OCI-LY1 (cell line): ENCODE measurements around the gene SEMA5A.

Source experiments
- H2AFZ ChIP-seq: fragments of 200-600 bp; sonication (generic), shearing (Covaris generic); 2 replicates; pipeline ENCODE4 v1.6.0; 2014; ENCODE audit warnings: antibody characterized with exemption, mild to moderate bottlenecking, low read length
- H3F3A ChIP-seq: fragments of 200-600 bp; sonication (generic), shearing (Covaris generic); 2 replicates; pipeline ENCODE4 v1.6.0; 2014; ENCODE audit warnings: mild to moderate bottlenecking, antibody characterized with exemption, low read length, moderate library complexity; ENCODE audit not compliant: insufficient read depth
- H3K27ac ChIP-seq: fragments of 200-600 bp; sonication (generic); 2 replicates; pipeline ENCODE4 v1.5.1; 2014; ENCODE audit warnings: low read length, mixed run types, mild to moderate bottlenecking, low read depth; ENCODE audit not compliant: poor library complexity, severe bottlenecking
- H3K27me3 ChIP-seq: fragments of 200-600 bp; sonication (generic); 2 replicates; pipeline ENCODE4 v1.6.0; 2014; ENCODE audit warnings: antibody characterized with exemption, mild to moderate bottlenecking, low read length, moderate library complexity; ENCODE audit not compliant: insufficient read depth
- H3K36me3 ChIP-seq: fragments of 200-600 bp; sonication (generic); 2 replicates; pipeline ENCODE4 v1.6.1; 2014; ENCODE audit warnings: mild to moderate bottlenecking, antibody characterized with exemption, low read length, moderate library complexity, mixed read lengths; ENCODE audit not compliant: insufficient read depth
- H3K4me1 ChIP-seq: fragments of 200-600 bp; sonication (generic); 2 replicates; pipeline ENCODE4 v1.5.1; 2014; ENCODE audit warnings: mild to moderate bottlenecking, low read length, moderate library complexity; ENCODE audit not compliant: insufficient read depth, severe bottlenecking
- H3K4me2 ChIP-seq: fragments of 200-600 bp; sonication (generic), shearing (Covaris generic); 2 replicates; pipeline ENCODE4 v1.6.1; 2014; ENCODE audit warnings: low read length
- H3K4me3 ChIP-seq: fragments of 200-600 bp; sonication (generic); 2 replicates; pipeline ENCODE4 v1.5.1; 2014; ENCODE audit warnings: low read length, low read depth, mild to moderate bottlenecking, mixed read lengths; ENCODE audit not compliant: poor library complexity, severe bottlenecking
- H3K79me2 ChIP-seq: fragments of 200-600 bp; shearing (Covaris generic); 2 replicates; pipeline ENCODE4 v1.6.1; 2016; ENCODE audit warnings: mixed run types, low read length, mixed read lengths; ENCODE audit not compliant: insufficient read depth
- H3K9ac ChIP-seq: fragments of 200-600 bp; sonication (generic), shearing (Covaris generic); 2 replicates; pipeline ENCODE4 v1.6.1; 2014; ENCODE audit warnings: mild to moderate bottlenecking, low read length, mixed read lengths
- H3K9me2 ChIP-seq: fragments of 200-600 bp; sonication (generic), shearing (Covaris generic); 2 replicates; pipeline ENCODE4 v1.6.1; 2014; ENCODE audit warnings: low read depth, mild to moderate bottlenecking, low read length, mixed read lengths
- H3K9me3 ChIP-seq: fragments of 200-600 bp; shearing (Covaris generic); 2 replicates; pipeline ENCODE4 v1.6.1; 2014; ENCODE audit warnings: low read length, mixed read lengths
- H4K20me1 ChIP-seq: fragments of 200-600 bp; sonication (generic), shearing (Covaris generic); 2 replicates; pipeline ENCODE4 v1.6.0; 2016; ENCODE audit warnings: mild to moderate bottlenecking, low read length; ENCODE audit not compliant: insufficient read depth
- CTCF ChIP-seq: fragments of 200-600 bp; sonication (generic), shearing (Covaris generic); IDR thresholded peaks from 2 replicates; pipeline ENCODE4 v1.5.1; 2017; ENCODE audit warnings: mild to moderate bottlenecking, antibody characterized with exemption, low read length, moderate library complexity, mixed read lengths
- EZH2 ChIP-seq: fragments of 200-600 bp; sonication (generic), shearing (Covaris generic); IDR thresholded peaks from 2 replicates; pipeline ENCODE4 v1.8.0; 2017; ENCODE audit warnings: borderline replicate concordance, mixed run types, mild to moderate bottlenecking, antibody characterized with exemption, low read length, moderate library complexity, mixed read lengths

The SEMA5A gene

GRCh38 chr5:9279774-9280173 is 266.1 kb downstream of the SEMA5A start:
- Histone ChIP-seq H3K4me2 (no peak overlapping the region), H3K27ac (no peak overlapping the region), H3K36me3 (no peaks in the 10 kb centered on the region), H3K79me2 (no peaks in the 10 kb centered on the region), H3K9ac (no peak overlapping the region), H3K4me1 (no peaks in the 10 kb centered on the region), H3K9me3 (no peaks in the 10 kb centered on the region), H4K20me1 (no peaks in the 10 kb centered on the region), H3K27me3 (no peaks in the 10 kb centered on the region), H2AFZ (no peak overlapping the region), H3K4me3 (no peak overlapping the region), H3K9me2 (no peaks in the 10 kb centered on the region), H3F3A (no peaks in the 10 kb centered on the region)
- TF ChIP-seq CTCF (no peak), EZH2 (no peak)

- no peaks in the 10 kb centered on the region for H3K79me2 ChIP-seq
- TF ChIP-seq EZH2: no peak
- no peak for TF ChIP-seq CTCF
Measured at GRCh38 chr5:9278921-9279603, 266.8 kb downstream of the SEMA5A start.

GRCh38 chr5:9269014-9269413 is 276.9 kb downstream of the SEMA5A start:
- Histone ChIP-seq H3K4me3 (no peak overlapping the region), H3K27ac (no peak overlapping the region), H3K9me2 (no peaks in the 10 kb centered on the region), H3K36me3 (no peaks in the 10 kb centered on the region), H3K79me2 (no peaks in the 10 kb centered on the region), H3F3A (no peaks in the 10 kb centered on the region), H3K27me3 (no peaks in the 10 kb centered on the region), H2AFZ (no peak overlapping the region), H3K9ac (no peak overlapping the region), H4K20me1 (no peaks in the 10 kb centered on the region), H3K4me1 (no peaks in the 10 kb centered on the region), H3K9me3 (no peaks in the 10 kb centered on the region), H3K4me2 (no peak overlapping the region)
- TF ChIP-seq CTCF (no peak), EZH2 (no peak)

More at GRCh38 chr5:9278921-9279603, 266.8 kb downstream of the SEMA5A start:
- H3K27ac ChIP-seq: no peak overlapping the region
- H4K20me1 ChIP-seq: no peaks in the 10 kb centered on the region
- H3K36me3 ChIP-seq: no peaks in the 10 kb centered on the region
- no peaks in the 10 kb centered on the region for H3F3A ChIP-seq
- no peaks in the 10 kb centered on the region for H3K4me1 ChIP-seq
- H2AFZ ChIP-seq: no peak overlapping the region
- H3K27me3 ChIP-seq: no peaks in the 10 kb centered on the region
- H3K9me2 ChIP-seq: no peaks in the 10 kb centered on the region
- H3K9ac ChIP-seq: no peak overlapping the region
- H3K4me2 ChIP-seq: no peak overlapping the region
- H3K4me3 ChIP-seq: no peak overlapping the region
- no peaks in the 10 kb centered on the region for H3K9me3 ChIP-seq
